Fibroblast of skin of right quadriceps (primary cell): Measurements from ENCODE around the gene TRIM29.
"Not testable (repeated sequence)": the region's sequence is repeated elsewhere in the genome, so short reads cannot be mapped to it uniquely, and the experiment has no call there.

Source experiments
- DNase-seq: peaks from one replicate; pipeline ENCODE4 v3.0.0-alpha.2; 2013

TRIM29 gene

GRCh38 chr11:120172054-120172911 is 34.4 kb upstream of the TRIM29 start:
- DNase-seq: peak; percentile 61

GRCh38 chr11:120170741-120171261 is 32.9 kb upstream of the TRIM29 start:
- DNase-seq: no peak

- DNase-seq: no peak
Measured at GRCh38 chr11:120169981-120170698, 32.2 kb upstream of the TRIM29 start.

GRCh38 chr11:120168960-120169681 is 31.2 kb upstream of the TRIM29 start:
- DNase-seq: peak; percentile 63

- DNase-seq: no peak
Measured at GRCh38 chr11:120168108-120168959, 30.4 kb upstream of the TRIM29 start.

- DNase-seq: no peak
Measured at GRCh38 chr11:120167659-120168058, 29.7 kb upstream of the TRIM29 start.

GRCh38 chr11:120160436-120160835 is 22.5 kb upstream of the TRIM29 start:
- DNase-seq: no peak

- no peak for DNase-seq
Measured at GRCh38 chr11:120153221-120153620, 15.3 kb upstream of the TRIM29 start.

- no peak for DNase-seq
Measured at GRCh38 chr11:120151536-120151935, 13.6 kb upstream of the TRIM29 start.

- DNase-seq: no peak
Measured at GRCh38 chr11:120149246-120149645, 11.3 kb upstream of the TRIM29 start.

- no peak for DNase-seq
Measured at GRCh38 chr11:120147950-120148270, 10.0 kb upstream of the TRIM29 start.

- DNase-seq: no peak
Measured at GRCh38 chr11:120147094-120147949, 9.4 kb upstream of the TRIM29 start.

- no peak for DNase-seq
Measured at GRCh38 chr11:120146413-120147093, 8.6 kb upstream of the TRIM29 start.

GRCh38 chr11:120144501-120144900 is 6.6 kb upstream of the TRIM29 start:
- DNase-seq: no peak

GRCh38 chr11:120143472-120143871 is 5.6 kb upstream of the TRIM29 start:
- not testable (repeated sequence) for DNase-seq

GRCh38 chr11:120142441-120143100 is 4.7 kb upstream of the TRIM29 start:
- no peak for DNase-seq

- DNase-seq: no peak
Measured at GRCh38 chr11:120141768-120142423, 4.0 kb upstream of the TRIM29 start.

- no peak for DNase-seq
Measured at GRCh38 chr11:120141113-120141767, 3.3 kb upstream of the TRIM29 start.
